Panc1 (cell line): ENCODE measurements around the gene PHF21A. TPM values are rescaled to one million over a fixed set of nuclear protein-coding genes. Genes with fewer than 3 reads are reported as not detected.

ENCODE experiments used
- ATAC-seq: fragments of 200-7000 bp; cut with Tn5 transposase; 2 replicates; pipeline ENCODE4 v1.9.1; 2020; ENCODE audit warnings: mild to moderate bottlenecking, moderate library complexity
- BruUV-seq: library from RNA; stranded (reverse); fragments of 400-500 nt; replicated peaks from 2 replicates; lab custom pipeline; 2021; lab: Mats Ljungman, UMichigan
- CTCF ChIA-PET: fragments of 300-600 bp; sonication (Branson Sonifier 250); formaldehyde crosslinking; loops from one replicate; lab custom pipeline; 2022; ENCODE audit warnings: antibody characterized with exemption; lab: Charles Lee
- POLR2A ChIA-PET: fragments of 300-600 bp; sonication (Branson Sonifier 250); formaldehyde crosslinking; loops from one replicate; lab custom pipeline; 2022; ENCODE audit warnings: antibody characterized with exemption; lab: Charles Lee
- DNase-seq: peaks from one replicate; pipeline ENCODE4 v3.0.0-alpha.2; 2010; ENCODE audit warnings: low read depth, low spot score
- H3K27ac ChIP-seq: 2 replicates; pipeline ENCODE4 v1.5.1; 2011; ENCODE audit warnings: mild to moderate bottlenecking, low read length, inconsistent platforms
- H3K27me3 ChIP-seq: fragments of 200-500 bp; sonication (Bioruptor generic); 2 replicates; pipeline ENCODE4 v1.6.0; 2014; ENCODE audit warnings: low read length, inconsistent platforms; ENCODE audit not compliant: control insufficient read depth, insufficient read depth
- H3K36me3 ChIP-seq: fragments of 200-500 bp; sonication (Bioruptor generic); 2 replicates; pipeline ENCODE4 v1.5.1; 2014; ENCODE audit warnings: inconsistent platforms, mild to moderate bottlenecking, low read length, moderate library complexity; ENCODE audit not compliant: control insufficient read depth, insufficient read depth
- H3K4me1 ChIP-seq: 2 replicates; pipeline ENCODE4 v1.5.1; 2011; ENCODE audit warnings: inconsistent platforms, mild to moderate bottlenecking, low read length, moderate library complexity; ENCODE audit not compliant: control insufficient read depth, insufficient read depth
- H3K4me3 ChIP-seq, 2 experiments: 2 replicates each; pipeline ENCODE4 v1.5.1; 2011 to 2012; ENCODE audit warnings: low read depth in 2 of 2, low read length in 2 of 2, mild to moderate bottlenecking in 2 of 2, inconsistent platforms in 1 of 2, moderate library complexity in 1 of 2
- H3K9me3 ChIP-seq: fragments of 200-500 bp; sonication (Bioruptor generic); 2 replicates; pipeline ENCODE4 v1.5.1; 2014; ENCODE audit warnings: low read depth, mild to moderate bottlenecking, inconsistent platforms, low read length, moderate library complexity; ENCODE audit not compliant: control insufficient read depth, insufficient read depth
- CTCF ChIP-seq: fragments of 450-650 bp; IDR thresholded peaks from 2 replicates; pipeline ENCODE4 v1.5.1; 2017; ENCODE audit warnings: mild to moderate bottlenecking
- POLR2AphosphoS5 ChIP-seq: IDR thresholded peaks from 2 replicates; pipeline ENCODE4 v1.6.1; 2012; ENCODE audit warnings: mild to moderate bottlenecking, low read depth, low read length, moderate library complexity
- SIN3A ChIP-seq: IDR thresholded peaks from 2 replicates; pipeline ENCODE4 v1.6.1; 2012; ENCODE audit warnings: low read depth, mild to moderate bottlenecking, low read length, moderate library complexity, borderline replicate concordance; ENCODE audit not compliant: insufficient read depth
- TCF7L2 ChIP-seq: IDR thresholded peaks from 2 replicates; pipeline ENCODE4 v1.6.1; 2011; ENCODE audit warnings: mild to moderate bottlenecking, low read depth, low read length, inconsistent platforms
- in situ Hi-C: cut with HindIII; loops from 2 replicates; pipeline ENCODE4 v1.10.0; 2016; ENCODE audit warnings: low sequenced_read_pairs, low pct_unique_long_range_greater_than_20kb
- intact Hi-C: fragments of 100-400 bp; cut with micrococcal nuclease; formaldehyde crosslinking; loops from one replicate; pipeline ENCODE4 v1.10.0; 2022; ENCODE audit not compliant: unreplicated experiment
- total RNA-seq: library from RNA; stranded (reverse); gene quantifications from one replicate; pipeline ENCODE4 v1.2.1, GENCODE V29; 2021; ENCODE audit not compliant: unreplicated experiment
- TF ChIP-seq, protein P1 (sequence below), 2 experiments: IDR thresholded peaks; 2 replicates each; pipeline ENCODE4 v1.6.1; 2011 to 2012; ENCODE audit warnings: low read depth in 2 of 2, control low read depth in 1 of 2, low read length in 1 of 2, mild to moderate bottlenecking in 1 of 2, moderate library complexity in 1 of 2; ENCODE audit not compliant: insufficient read depth in 1 of 2

The PHF21A gene
- total RNA-seq, 1 experiment from 2014 or later, result 45.7 TPM

GRCh38 chr11:46063138-46063537 is 58.1 kb downstream of the PHF21A start:
- POLR2A ChIA-PET, result no interaction called here
- no peak overlapping the region for H3K4me3 ChIP-seq
- intact Hi-C loops, result no loop called here
- DNase-seq (no peak), ATAC-seq (no peak)
- no peak overlapping the region for H3K27ac ChIP-seq
- CTCF ChIA-PET, result no interaction called here
- H3K27me3 ChIP-seq, result no peaks in the 10 kb centered on the region
- no TSS peak for BruUV-seq
- TF ChIP-seq, protein P1, sequence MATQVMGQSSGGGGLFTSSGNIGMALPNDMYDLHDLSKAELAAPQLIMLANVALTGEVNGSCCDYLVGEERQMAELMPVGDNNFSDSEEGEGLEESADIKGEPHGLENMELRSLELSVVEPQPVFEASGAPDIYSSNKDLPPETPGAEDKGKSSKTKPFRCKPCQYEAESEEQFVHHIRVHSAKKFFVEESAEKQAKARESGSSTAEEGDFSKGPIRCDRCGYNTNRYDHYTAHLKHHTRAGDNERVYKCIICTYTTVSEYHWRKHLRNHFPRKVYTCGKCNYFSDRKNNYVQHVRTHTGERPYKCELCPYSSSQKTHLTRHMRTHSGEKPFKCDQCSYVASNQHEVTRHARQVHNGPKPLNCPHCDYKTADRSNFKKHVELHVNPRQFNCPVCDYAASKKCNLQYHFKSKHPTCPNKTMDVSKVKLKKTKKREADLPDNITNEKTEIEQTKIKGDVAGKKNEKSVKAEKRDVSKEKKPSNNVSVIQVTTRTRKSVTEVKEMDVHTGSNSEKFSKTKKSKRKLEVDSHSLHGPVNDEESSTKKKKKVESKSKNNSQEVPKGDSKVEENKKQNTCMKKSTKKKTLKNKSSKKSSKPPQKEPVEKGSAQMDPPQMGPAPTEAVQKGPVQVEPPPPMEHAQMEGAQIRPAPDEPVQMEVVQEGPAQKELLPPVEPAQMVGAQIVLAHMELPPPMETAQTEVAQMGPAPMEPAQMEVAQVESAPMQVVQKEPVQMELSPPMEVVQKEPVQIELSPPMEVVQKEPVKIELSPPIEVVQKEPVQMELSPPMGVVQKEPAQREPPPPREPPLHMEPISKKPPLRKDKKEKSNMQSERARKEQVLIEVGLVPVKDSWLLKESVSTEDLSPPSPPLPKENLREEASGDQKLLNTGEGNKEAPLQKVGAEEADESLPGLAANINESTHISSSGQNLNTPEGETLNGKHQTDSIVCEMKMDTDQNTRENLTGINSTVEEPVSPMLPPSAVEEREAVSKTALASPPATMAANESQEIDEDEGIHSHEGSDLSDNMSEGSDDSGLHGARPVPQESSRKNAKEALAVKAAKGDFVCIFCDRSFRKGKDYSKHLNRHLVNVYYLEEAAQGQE (IDR thresholded peaks at IDR 0.05; ENCODE audit: insufficient read depth in 1 of 2, low read depth in 2 of 2, low read length in 1 of 2), result no peak
- TF ChIP-seq SIN3A (no peak), POLR2AphosphoS5 (no peak), TCF7L2 (no peak), CTCF (no peak)
- H3K4me1 ChIP-seq, result no peaks in the 10 kb centered on the region
- H3K9me3 ChIP-seq, result no peaks in the 10 kb centered on the region
- peaks cover 7% of the 10 kb centered on the region; the same call in 1 of the 2 replicates for H3K36me3 ChIP-seq
- in situ Hi-C loops, result no loop called here

- H3K4me3 ChIP-seq, result no peak overlapping the region
- no peaks in the 10 kb centered on the region; the same call in 1 of the 2 replicates for H3K4me1 ChIP-seq
- BruUV-seq, result no TSS peak
- ChIA-PET CTCF (no interaction called here), POLR2A (no interaction called here)
- H3K27ac ChIP-seq, result no peak overlapping the region
- H3K9me3 ChIP-seq, result no peaks in the 10 kb centered on the region
- ATAC-seq (no peak), DNase-seq (no peak)
- TF ChIP-seq POLR2AphosphoS5 (no peak), CTCF (no peak), SIN3A (no peak), TCF7L2 (no peak)
- TF ChIP-seq, protein P1 (IDR thresholded peaks at IDR 0.05; ENCODE audit: insufficient read depth in 1 of 2, low read depth in 2 of 2, low read length in 1 of 2), result no peak
- H3K27me3 ChIP-seq, result no peaks in the 10 kb centered on the region
- peaks cover 4% of the 10 kb centered on the region; the same call in 1 of the 2 replicates for H3K36me3 ChIP-seq
- in situ Hi-C loops, result no loop called here
- intact Hi-C loops, result no loop called here
These were observed 61.2 kb downstream of the PHF21A start for GRCh38 chr11:46060013-46060412.
